ENCODE results near the gene DIAPH3.

Gene DIAPH3

GRCh38 chr13:59681636-59682311 is 482.0 kb downstream of the DIAPH3 start:
- H3K9ac ChIP-seq (ENCODE audit: low read length) = no peak overlapping the region
- H3K27me3 ChIP-seq (ENCODE audit: low read depth, low read length) = no peaks in the 10 kb centered on the region
- H2AFZ ChIP-seq (ENCODE audit: low read depth, low read length) = no peak overlapping the region
- no peaks in the 10 kb centered on the region for H4K20me1 ChIP-seq (ENCODE audit: insufficient read depth, low read length)
- no peak overlapping the region for H3K27ac ChIP-seq (ENCODE audit: low read length)
- TF ChIP-seq EZH2phosphoT487 (IDR thresholded peaks at IDR 0.05; ENCODE audit: low read depth) = no peak
- TF ChIP-seq CTCF (IDR thresholded peaks at IDR 0.05; ENCODE audit: low read depth, low read length) = no peak
- H3K9me3 ChIP-seq (ENCODE audit: insufficient read depth, low read length) = no peaks in the 10 kb centered on the region
- H3K4me1 ChIP-seq (ENCODE audit: low read length) = peaks cover 5% of the 10 kb centered on the region
- no peaks in the 10 kb centered on the region for H3K36me3 ChIP-seq (replicated peaks; ENCODE audit: low read depth, low read length)
- H3K4me2 ChIP-seq (ENCODE audit: low read length) = no peak overlapping the region
- no peak overlapping the region for H3K4me3 ChIP-seq (ENCODE audit: low read length)
- no peaks in the 10 kb centered on the region for H3K79me2 ChIP-seq (ENCODE audit: low read length)

- Histone ChIP-seq H2AFZ (ENCODE audit: low read depth, low read length) (no peak overlapping the region), H3K4me2 (ENCODE audit: low read length) (no peak overlapping the region), H4K20me1 (ENCODE audit: insufficient read depth, low read length) (no peaks in the 10 kb centered on the region), H3K27me3 (ENCODE audit: low read depth, low read length) (no peaks in the 10 kb centered on the region), H3K4me3 (ENCODE audit: low read length) (no peak overlapping the region), H3K36me3 (replicated peaks; ENCODE audit: low read depth, low read length) (no peaks in the 10 kb centered on the region), H3K9me3 (ENCODE audit: insufficient read depth, low read length) (no peaks in the 10 kb centered on the region), H3K79me2 (ENCODE audit: low read length) (no peaks in the 10 kb centered on the region), H3K4me1 (ENCODE audit: low read length) (peaks cover 5% of the 10 kb centered on the region), H3K27ac (ENCODE audit: low read length) (no peak overlapping the region), H3K9ac (ENCODE audit: low read length) (no peak overlapping the region)
- TF ChIP-seq CTCF (IDR thresholded peaks at IDR 0.05; ENCODE audit: low read depth, low read length) = peak; percentile 85
- TF ChIP-seq EZH2phosphoT487 (IDR thresholded peaks at IDR 0.05; ENCODE audit: low read depth) = no peak
These were observed 483.2 kb downstream of the DIAPH3 start for GRCh38 chr13:59680429-59681024.

GRCh38 chr13:59679254-59679653 is 484.5 kb downstream of the DIAPH3 start:
- no peaks in the 10 kb centered on the region for H4K20me1 ChIP-seq (ENCODE audit: insufficient read depth, low read length)
- H3K27me3 ChIP-seq (ENCODE audit: low read depth, low read length) = no peaks in the 10 kb centered on the region
- H2AFZ ChIP-seq (ENCODE audit: low read depth, low read length) = no peak overlapping the region
- TF ChIP-seq CTCF (IDR thresholded peaks at IDR 0.05; ENCODE audit: low read depth, low read length) = no peak
- TF ChIP-seq EZH2phosphoT487 (IDR thresholded peaks at IDR 0.05; ENCODE audit: low read depth) = no peak
- no peaks in the 10 kb centered on the region for H3K79me2 ChIP-seq (ENCODE audit: low read length)
- H3K9ac ChIP-seq (ENCODE audit: low read length) = no peak overlapping the region
- no peak overlapping the region for H3K27ac ChIP-seq (ENCODE audit: low read length)
- H3K4me1 ChIP-seq (ENCODE audit: low read length) = peaks cover 5% of the 10 kb centered on the region
- no peak overlapping the region for H3K4me3 ChIP-seq (ENCODE audit: low read length)
- H3K4me2 ChIP-seq (ENCODE audit: low read length) = no peak overlapping the region
- H3K36me3 ChIP-seq (replicated peaks; ENCODE audit: low read depth, low read length) = no peaks in the 10 kb centered on the region
- no peaks in the 10 kb centered on the region for H3K9me3 ChIP-seq (ENCODE audit: insufficient read depth, low read length)

DNA sequence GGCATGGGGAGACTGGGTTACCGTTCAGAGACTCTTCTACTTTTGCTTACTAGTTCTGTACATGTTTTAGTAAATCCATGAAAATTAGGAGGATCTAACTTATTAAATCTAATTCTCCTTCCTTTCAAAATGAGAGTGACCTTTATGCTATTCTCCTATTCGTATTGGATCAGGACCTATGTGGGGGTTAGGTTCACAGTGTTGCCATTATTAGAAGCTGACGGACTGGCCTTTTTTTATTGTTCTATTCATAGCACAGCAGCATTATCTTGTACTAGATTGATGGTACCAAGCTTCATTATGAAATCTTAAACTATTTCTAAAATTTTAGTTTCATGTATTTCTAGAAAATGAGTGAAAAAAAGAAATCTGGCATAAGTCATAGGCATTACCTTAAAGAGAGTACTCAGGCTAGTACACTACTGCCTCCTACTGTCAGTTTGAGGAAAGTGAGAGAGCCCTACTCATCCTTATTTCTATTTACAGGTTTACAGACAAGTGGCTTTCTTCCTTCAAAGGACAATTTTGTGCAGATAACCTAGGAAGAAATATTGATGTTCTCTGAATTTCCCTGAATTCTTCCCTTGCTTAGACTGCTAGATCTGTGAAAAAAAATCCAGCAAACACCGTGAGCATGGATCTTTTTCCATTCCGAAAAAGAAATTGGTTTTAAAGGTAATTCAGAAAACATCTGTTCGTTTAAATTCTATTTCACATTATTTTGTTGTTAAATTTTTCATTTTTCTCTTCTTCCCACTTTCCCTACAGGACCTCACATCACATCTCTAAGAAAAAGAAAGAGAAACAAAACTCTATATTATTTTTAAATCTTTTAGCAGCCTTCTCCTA is 485.5 kb downstream of the DIAPH3 start:
- Histone ChIP-seq H3K79me2 (ENCODE audit: low read length) (no peaks in the 10 kb centered on the region), H2AFZ (ENCODE audit: low read depth, low read length) (no peak overlapping the region), H3K36me3 (replicated peaks; ENCODE audit: low read depth, low read length) (no peaks in the 10 kb centered on the region), H3K9me3 (ENCODE audit: insufficient read depth, low read length) (no peaks in the 10 kb centered on the region), H3K9ac (ENCODE audit: low read length) (no peak overlapping the region), H3K27me3 (ENCODE audit: low read depth, low read length) (no peaks in the 10 kb centered on the region), H4K20me1 (ENCODE audit: insufficient read depth, low read length) (no peaks in the 10 kb centered on the region), H3K4me3 (ENCODE audit: low read length) (no peak overlapping the region), H3K4me1 (ENCODE audit: low read length) (peaks cover 10% of the 10 kb centered on the region), H3K27ac (ENCODE audit: low read length) (no peak overlapping the region), H3K4me2 (ENCODE audit: low read length) (peak overlapping the region; percentile 11; the same call in 1 of the 2 replicates)
- TF ChIP-seq CTCF (IDR thresholded peaks at IDR 0.05; ENCODE audit: low read depth, low read length) = peak; percentile 98
- no peak for TF ChIP-seq EZH2phosphoT487 (IDR thresholded peaks at IDR 0.05; ENCODE audit: low read depth)

All from OCI-LY3 (cell line).